Hepatocyte (in vitro differentiated cells): ENCODE measurements around the gene MTAP.

Experiments used
- EZH2 ChIP-seq: fragments of 200-600 bp; sonication (generic); IDR thresholded peaks from 2 replicates; pipeline ENCODE4 v1.6.1; 2016; ENCODE audit warnings: antibody characterized with exemption, mild to moderate bottlenecking, borderline replicate concordance
- TF ChIP-seq, protein P1 (sequence below): fragments of 200-600 bp; sonication (generic); IDR thresholded peaks from 2 replicates; pipeline ENCODE4 v1.5.1; 2016; ENCODE audit warnings: antibody characterized with exemption, mild to moderate bottlenecking; ENCODE audit not compliant: poor library complexity

DNA sequence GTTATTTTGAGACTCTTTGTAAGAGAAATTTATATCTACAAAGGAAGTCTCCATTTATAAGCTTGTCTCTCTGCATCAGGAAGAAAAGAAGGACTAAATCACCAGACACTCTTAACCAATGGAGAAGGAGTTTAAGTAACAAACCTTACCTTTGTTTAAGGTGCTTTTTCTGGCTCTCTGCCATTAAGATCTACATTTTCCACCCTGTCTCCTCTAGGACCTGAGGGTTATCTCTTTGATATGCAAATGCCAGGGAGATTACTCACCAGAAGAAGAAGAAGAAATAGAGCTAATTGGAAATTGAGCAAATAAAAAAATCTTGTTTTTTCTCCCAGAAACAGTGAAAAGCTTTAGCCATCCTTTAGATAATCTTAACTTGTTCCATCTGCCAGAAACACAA is 130.8 kb downstream of the MTAP start:
- TF ChIP-seq, protein P1, sequence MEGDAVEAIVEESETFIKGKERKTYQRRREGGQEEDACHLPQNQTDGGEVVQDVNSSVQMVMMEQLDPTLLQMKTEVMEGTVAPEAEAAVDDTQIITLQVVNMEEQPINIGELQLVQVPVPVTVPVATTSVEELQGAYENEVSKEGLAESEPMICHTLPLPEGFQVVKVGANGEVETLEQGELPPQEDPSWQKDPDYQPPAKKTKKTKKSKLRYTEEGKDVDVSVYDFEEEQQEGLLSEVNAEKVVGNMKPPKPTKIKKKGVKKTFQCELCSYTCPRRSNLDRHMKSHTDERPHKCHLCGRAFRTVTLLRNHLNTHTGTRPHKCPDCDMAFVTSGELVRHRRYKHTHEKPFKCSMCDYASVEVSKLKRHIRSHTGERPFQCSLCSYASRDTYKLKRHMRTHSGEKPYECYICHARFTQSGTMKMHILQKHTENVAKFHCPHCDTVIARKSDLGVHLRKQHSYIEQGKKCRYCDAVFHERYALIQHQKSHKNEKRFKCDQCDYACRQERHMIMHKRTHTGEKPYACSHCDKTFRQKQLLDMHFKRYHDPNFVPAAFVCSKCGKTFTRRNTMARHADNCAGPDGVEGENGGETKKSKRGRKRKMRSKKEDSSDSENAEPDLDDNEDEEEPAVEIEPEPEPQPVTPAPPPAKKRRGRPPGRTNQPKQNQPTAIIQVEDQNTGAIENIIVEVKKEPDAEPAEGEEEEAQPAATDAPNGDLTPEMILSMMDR, result no peak
- no peak for TF ChIP-seq EZH2
